OCI-LY1 (cell line): ENCODE results near the gene PCAT6.

Experiments
- H2AFZ ChIP-seq: fragments of 200-600 bp; sonication (generic), shearing (Covaris generic); 2 replicates; pipeline ENCODE4 v1.6.0; 2014; ENCODE audit warnings: antibody characterized with exemption, mild to moderate bottlenecking, low read length
- H3F3A ChIP-seq: fragments of 200-600 bp; sonication (generic), shearing (Covaris generic); 2 replicates; pipeline ENCODE4 v1.6.0; 2014; ENCODE audit warnings: mild to moderate bottlenecking, antibody characterized with exemption, low read length, moderate library complexity; ENCODE audit not compliant: insufficient read depth
- H3K27ac ChIP-seq: fragments of 200-600 bp; sonication (generic); 2 replicates; pipeline ENCODE4 v1.5.1; 2014; ENCODE audit warnings: low read length, mixed run types, mild to moderate bottlenecking, low read depth; ENCODE audit not compliant: poor library complexity, severe bottlenecking
- H3K27me3 ChIP-seq: fragments of 200-600 bp; sonication (generic); 2 replicates; pipeline ENCODE4 v1.6.0; 2014; ENCODE audit warnings: antibody characterized with exemption, mild to moderate bottlenecking, low read length, moderate library complexity; ENCODE audit not compliant: insufficient read depth
- H3K36me3 ChIP-seq: fragments of 200-600 bp; sonication (generic); 2 replicates; pipeline ENCODE4 v1.6.1; 2014; ENCODE audit warnings: mild to moderate bottlenecking, antibody characterized with exemption, low read length, moderate library complexity, mixed read lengths; ENCODE audit not compliant: insufficient read depth
- H3K4me1 ChIP-seq: fragments of 200-600 bp; sonication (generic); 2 replicates; pipeline ENCODE4 v1.5.1; 2014; ENCODE audit warnings: mild to moderate bottlenecking, low read length, moderate library complexity; ENCODE audit not compliant: insufficient read depth, severe bottlenecking
- H3K4me2 ChIP-seq: fragments of 200-600 bp; sonication (generic), shearing (Covaris generic); 2 replicates; pipeline ENCODE4 v1.6.1; 2014; ENCODE audit warnings: low read length
- H3K4me3 ChIP-seq: fragments of 200-600 bp; sonication (generic); 2 replicates; pipeline ENCODE4 v1.5.1; 2014; ENCODE audit warnings: low read length, low read depth, mild to moderate bottlenecking, mixed read lengths; ENCODE audit not compliant: poor library complexity, severe bottlenecking
- H3K79me2 ChIP-seq: fragments of 200-600 bp; shearing (Covaris generic); 2 replicates; pipeline ENCODE4 v1.6.1; 2016; ENCODE audit warnings: mixed run types, low read length, mixed read lengths; ENCODE audit not compliant: insufficient read depth
- H3K9ac ChIP-seq: fragments of 200-600 bp; sonication (generic), shearing (Covaris generic); 2 replicates; pipeline ENCODE4 v1.6.1; 2014; ENCODE audit warnings: mild to moderate bottlenecking, low read length, mixed read lengths
- H3K9me2 ChIP-seq: fragments of 200-600 bp; sonication (generic), shearing (Covaris generic); 2 replicates; pipeline ENCODE4 v1.6.1; 2014; ENCODE audit warnings: low read depth, mild to moderate bottlenecking, low read length, mixed read lengths
- H3K9me3 ChIP-seq: fragments of 200-600 bp; shearing (Covaris generic); 2 replicates; pipeline ENCODE4 v1.6.1; 2014; ENCODE audit warnings: low read length, mixed read lengths
- H4K20me1 ChIP-seq: fragments of 200-600 bp; sonication (generic), shearing (Covaris generic); 2 replicates; pipeline ENCODE4 v1.6.0; 2016; ENCODE audit warnings: mild to moderate bottlenecking, low read length; ENCODE audit not compliant: insufficient read depth
- EZH2 ChIP-seq: fragments of 200-600 bp; sonication (generic), shearing (Covaris generic); IDR thresholded peaks from 2 replicates; pipeline ENCODE4 v1.8.0; 2017; ENCODE audit warnings: borderline replicate concordance, mixed run types, mild to moderate bottlenecking, antibody characterized with exemption, low read length, moderate library complexity, mixed read lengths
- TF ChIP-seq, protein P1 (sequence below): fragments of 200-600 bp; sonication (generic), shearing (Covaris generic); IDR thresholded peaks from 2 replicates; pipeline ENCODE4 v1.5.1; 2017; ENCODE audit warnings: mild to moderate bottlenecking, antibody characterized with exemption, low read length, moderate library complexity, mixed read lengths

PCAT6 gene

GRCh38 chr1:202857136-202857610 lies 46.4 kb downstream of the PCAT6 start:
- TF ChIP-seq, protein P1, sequence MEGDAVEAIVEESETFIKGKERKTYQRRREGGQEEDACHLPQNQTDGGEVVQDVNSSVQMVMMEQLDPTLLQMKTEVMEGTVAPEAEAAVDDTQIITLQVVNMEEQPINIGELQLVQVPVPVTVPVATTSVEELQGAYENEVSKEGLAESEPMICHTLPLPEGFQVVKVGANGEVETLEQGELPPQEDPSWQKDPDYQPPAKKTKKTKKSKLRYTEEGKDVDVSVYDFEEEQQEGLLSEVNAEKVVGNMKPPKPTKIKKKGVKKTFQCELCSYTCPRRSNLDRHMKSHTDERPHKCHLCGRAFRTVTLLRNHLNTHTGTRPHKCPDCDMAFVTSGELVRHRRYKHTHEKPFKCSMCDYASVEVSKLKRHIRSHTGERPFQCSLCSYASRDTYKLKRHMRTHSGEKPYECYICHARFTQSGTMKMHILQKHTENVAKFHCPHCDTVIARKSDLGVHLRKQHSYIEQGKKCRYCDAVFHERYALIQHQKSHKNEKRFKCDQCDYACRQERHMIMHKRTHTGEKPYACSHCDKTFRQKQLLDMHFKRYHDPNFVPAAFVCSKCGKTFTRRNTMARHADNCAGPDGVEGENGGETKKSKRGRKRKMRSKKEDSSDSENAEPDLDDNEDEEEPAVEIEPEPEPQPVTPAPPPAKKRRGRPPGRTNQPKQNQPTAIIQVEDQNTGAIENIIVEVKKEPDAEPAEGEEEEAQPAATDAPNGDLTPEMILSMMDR = no peak
- TF ChIP-seq EZH2 = no peak
- no peaks in the 10 kb centered on the region for H3F3A ChIP-seq
- H3K9ac ChIP-seq = no peak overlapping the region
- H4K20me1 ChIP-seq = no peaks in the 10 kb centered on the region
- H2AFZ ChIP-seq = no peak overlapping the region
- no peaks in the 10 kb centered on the region for H3K9me2 ChIP-seq
- H3K36me3 ChIP-seq = no peaks in the 10 kb centered on the region
- peaks cover 12% of the 10 kb centered on the region for H3K4me1 ChIP-seq
- no peak overlapping the region for H3K4me3 ChIP-seq
- no peak overlapping the region for H3K4me2 ChIP-seq
- no peaks in the 10 kb centered on the region for H3K9me3 ChIP-seq
- H3K27ac ChIP-seq = no peak overlapping the region
- H3K27me3 ChIP-seq = peaks cover 7% of the 10 kb centered on the region; the same call in 1 of the 2 replicates
- no peaks in the 10 kb centered on the region for H3K79me2 ChIP-seq

DNA sequence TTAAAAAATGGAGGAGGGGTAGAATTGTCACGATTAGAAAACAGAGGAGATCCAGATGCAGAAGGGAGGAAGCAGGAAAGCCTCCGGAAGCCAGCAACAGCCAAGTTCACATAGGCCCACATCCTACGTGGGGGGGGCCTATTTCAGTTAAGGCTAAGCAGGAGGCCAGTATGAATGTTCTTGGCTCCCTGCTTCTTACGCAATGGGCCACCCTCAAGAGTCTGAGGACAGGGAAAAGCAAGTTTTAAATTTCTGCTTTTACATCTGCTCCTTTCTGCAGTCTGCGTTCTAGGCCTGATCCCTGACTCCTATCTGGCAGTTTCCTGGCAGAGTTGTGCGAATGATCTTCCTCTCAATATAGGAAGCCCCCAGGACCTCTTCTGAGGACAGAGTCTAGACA lies 47.6 kb downstream of the PCAT6 start:
- Histone ChIP-seq H3K4me1 (peaks cover 12% of the 10 kb centered on the region), H3K9ac (no peak overlapping the region), H3K79me2 (no peaks in the 10 kb centered on the region), H3K27ac (no peak overlapping the region), H2AFZ (no peak overlapping the region), H3K9me3 (no peaks in the 10 kb centered on the region), H3K4me3 (no peak overlapping the region), H3K4me2 (no peak overlapping the region), H3F3A (no peaks in the 10 kb centered on the region), H3K36me3 (no peaks in the 10 kb centered on the region), H3K27me3 (peaks cover 8% of the 10 kb centered on the region; the same call in 1 of the 2 replicates), H4K20me1 (no peaks in the 10 kb centered on the region), H3K9me2 (no peaks in the 10 kb centered on the region)
- TF ChIP-seq, protein P1 = no peak
- TF ChIP-seq EZH2 = no peak

DNA sequence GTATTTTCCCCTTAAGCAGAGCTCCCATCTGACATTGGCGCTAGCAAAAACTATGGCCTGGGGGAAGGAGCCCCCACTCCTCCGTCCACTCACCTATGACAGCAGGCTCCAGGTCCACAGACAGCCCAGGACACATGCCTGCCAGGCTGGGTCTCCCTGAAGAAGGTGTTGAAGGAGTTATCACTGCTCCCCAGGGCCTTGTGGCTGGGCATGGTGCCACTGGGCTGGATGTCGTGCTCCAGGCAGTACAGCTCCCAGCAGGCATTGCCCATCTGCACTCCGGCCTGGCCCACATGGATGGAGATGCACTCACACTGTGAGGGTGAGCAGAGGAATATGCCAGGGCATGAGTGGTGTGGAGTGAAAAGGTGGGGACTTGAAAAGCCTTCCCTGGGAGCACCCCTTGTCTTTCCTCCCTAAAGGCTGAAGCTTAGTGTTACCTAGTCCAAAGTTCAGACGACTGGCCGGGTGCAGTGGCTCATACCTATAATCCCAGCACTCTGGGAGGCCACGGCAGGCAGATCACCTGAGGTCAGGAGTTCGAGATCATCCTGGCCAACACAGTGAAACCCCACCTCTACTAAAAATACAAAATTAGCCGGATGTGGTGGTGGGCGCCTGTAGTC lies 48.1 kb downstream of the PCAT6 start:
- H2AFZ ChIP-seq = no peak overlapping the region
- H3K9me3 ChIP-seq = no peaks in the 10 kb centered on the region
- no peak overlapping the region for H3K4me2 ChIP-seq
- peaks cover 10% of the 10 kb centered on the region; the same call in 1 of the 2 replicates for H3K27me3 ChIP-seq
- no peaks in the 10 kb centered on the region for H3F3A ChIP-seq
- no peak overlapping the region for H3K27ac ChIP-seq
- H3K36me3 ChIP-seq = no peaks in the 10 kb centered on the region
- no peak overlapping the region for H3K9ac ChIP-seq
- H3K4me1 ChIP-seq = peaks cover 12% of the 10 kb centered on the region
- TF ChIP-seq, protein P1 = no peak
- H4K20me1 ChIP-seq = no peaks in the 10 kb centered on the region
- no peaks in the 10 kb centered on the region for H3K9me2 ChIP-seq
- no peaks in the 10 kb centered on the region for H3K79me2 ChIP-seq
- no peak overlapping the region for H3K4me3 ChIP-seq
